EH (cell line): ENCODE data around the gene SUSD1.
"Not testable (repeated sequence)": the region's sequence is repeated elsewhere in the genome, so short reads cannot be mapped to it uniquely, and the experiment has no call there.

Experiments used
- DNase-seq: peaks from one replicate; pipeline ENCODE4 v3.0.0-alpha.2; 2015; ENCODE audit warnings: low read depth

Gene SUSD1

DNA sequence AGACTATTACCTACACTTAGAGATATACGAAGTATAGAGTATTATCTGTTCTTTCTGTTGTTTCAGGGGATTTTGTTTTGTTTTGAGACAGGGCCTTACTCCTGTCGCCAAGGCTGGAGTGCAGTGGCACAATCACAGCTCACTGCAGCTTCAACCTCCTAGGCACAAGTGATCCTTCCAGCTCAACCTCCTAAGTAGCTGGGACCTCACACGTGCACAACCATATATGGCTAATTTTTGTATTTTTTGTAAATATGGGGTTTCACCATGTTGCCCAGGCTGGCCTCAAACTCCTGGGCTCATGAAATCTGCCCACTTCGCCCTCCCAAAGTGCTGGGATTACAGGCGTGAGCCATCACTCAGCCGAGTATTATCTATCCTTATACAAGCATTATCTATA, 45.9 kb downstream of the SUSD1 start:
- DNase-seq: no peak

DNA sequence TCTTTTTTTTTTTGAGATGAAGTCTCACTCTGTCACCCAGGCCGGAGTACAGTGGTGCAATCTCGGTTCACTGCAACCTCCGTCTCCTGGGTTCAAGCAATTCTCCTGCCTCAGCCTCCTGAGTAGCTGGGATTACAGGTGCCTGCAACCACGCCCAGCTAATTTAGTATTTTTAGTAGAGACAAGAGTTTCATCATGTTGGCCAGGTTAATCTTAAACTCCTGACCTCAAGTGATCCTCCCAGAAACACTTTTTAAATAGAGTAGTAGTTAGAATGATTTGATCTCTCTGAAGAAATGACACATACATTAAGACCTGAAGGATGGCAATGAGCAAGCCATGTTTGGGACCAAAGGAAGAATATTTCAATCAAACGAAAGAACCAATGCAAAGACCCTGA, 46.7 kb downstream of the SUSD1 start:
- DNase-seq: not testable (repeated sequence)

GRCh38 chr9:112127281-112127680, 47.8 kb downstream of the SUSD1 start:
- no peak for DNase-seq

DNA sequence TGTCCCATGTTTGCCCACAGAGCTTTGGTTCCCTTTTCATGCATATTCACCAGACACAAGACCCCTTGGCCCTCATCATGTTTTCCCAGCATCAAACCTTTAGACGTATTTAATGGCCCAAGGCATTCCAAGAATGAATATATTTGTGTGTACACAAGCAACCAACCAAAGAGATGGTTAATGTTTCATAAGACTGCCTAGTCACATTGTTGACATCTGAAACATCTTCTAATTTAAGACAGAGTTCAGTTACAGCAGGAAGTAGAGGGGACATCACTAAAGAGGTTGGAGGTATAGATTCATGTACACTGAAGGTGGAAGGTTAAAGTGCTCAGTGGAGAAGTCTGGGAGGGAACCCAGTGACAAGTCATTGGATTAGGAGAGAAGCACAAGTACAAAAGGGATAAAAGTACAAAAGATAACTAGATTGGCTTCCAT, 49.1 kb downstream of the SUSD1 start:
- DNase-seq: peak; percentile 62

DNA sequence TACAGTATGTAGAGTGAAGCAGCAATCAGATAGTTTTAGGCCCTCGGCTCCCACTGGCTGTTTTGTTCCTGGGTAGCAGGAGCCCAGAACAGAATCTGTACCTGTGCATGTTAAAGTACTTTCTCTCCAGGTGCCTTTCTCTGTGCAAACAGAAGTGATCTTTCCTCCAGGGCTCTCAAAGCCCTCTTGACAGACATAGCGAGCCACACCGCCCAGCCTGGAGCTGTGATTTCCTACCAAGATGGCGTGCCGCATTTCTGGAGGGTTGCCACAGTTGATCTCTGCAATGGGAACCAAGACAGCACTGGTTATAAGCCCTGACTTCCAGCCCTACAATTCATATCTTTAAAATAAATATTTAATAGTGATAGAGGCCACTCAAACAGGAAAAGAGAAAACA, 50.9 kb downstream of the SUSD1 start:
- DNase-seq: no peak

- DNase-seq: no peak
Observed at GRCh38 chr9:112121633-112122032, 53.5 kb downstream of the SUSD1 start.

DNA sequence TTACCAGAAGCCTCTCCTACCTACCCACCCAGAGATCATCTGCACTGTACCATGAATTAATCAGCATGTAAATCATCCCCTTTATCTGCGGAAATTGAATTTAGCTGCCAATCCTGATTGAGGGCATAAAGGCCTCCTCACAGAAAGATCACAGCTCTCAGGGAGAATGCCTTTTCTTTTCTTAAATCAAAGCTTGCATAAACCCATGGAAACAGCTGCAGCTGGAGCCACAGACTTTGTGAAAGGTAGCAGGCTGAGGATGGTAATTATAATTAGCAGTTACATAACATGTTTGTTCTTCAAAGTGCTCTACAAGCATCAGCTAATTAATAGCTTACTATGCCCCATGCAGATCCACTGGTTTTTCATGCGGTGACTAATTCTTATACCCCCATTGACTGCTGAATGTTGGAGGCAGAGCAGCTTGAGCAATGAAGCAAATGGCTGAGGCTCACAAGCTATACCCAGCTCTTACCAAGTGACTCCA, 54.6 kb downstream of the SUSD1 start:
- DNase-seq: peak; percentile 7

DNA sequence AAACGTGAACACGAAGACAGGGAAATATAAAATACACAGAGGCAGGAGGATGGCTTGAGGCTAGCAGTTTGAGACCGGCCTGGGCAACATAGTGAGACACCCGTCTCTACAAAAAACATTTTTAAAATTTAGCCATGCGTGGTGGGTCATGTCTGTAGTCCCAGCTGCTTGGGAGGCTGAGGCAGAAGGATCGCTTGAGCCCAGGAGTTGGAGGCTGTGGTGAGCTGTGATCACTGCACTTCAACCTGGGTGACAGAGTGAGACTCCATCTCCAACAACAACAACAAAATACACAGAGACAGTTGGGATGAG, 55.1 kb downstream of the SUSD1 start:
- DNase-seq: no peak

- DNase-seq: no peak
Observed at GRCh38 chr9:112119225-112120029, 55.7 kb downstream of the SUSD1 start.

DNA sequence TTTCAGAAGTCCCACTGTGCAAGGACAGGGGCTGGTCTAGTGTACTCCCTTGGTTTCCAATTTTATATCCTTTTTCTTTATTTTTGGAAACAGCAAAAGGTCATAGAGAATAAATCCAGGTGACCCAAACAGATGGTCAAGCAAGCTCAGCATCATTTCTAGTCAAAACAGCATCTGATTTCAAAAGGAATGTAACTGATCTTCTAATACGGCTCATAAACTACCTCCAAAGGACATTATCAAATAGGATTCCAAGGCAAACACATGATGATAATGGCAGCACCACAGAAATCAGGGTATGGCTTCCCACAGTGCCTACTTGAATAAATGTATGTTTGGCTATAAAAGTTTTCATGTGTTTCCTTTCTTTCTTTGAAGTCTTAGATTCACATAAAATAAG, 57.1 kb downstream of the SUSD1 start:
- no peak for DNase-seq

DNA sequence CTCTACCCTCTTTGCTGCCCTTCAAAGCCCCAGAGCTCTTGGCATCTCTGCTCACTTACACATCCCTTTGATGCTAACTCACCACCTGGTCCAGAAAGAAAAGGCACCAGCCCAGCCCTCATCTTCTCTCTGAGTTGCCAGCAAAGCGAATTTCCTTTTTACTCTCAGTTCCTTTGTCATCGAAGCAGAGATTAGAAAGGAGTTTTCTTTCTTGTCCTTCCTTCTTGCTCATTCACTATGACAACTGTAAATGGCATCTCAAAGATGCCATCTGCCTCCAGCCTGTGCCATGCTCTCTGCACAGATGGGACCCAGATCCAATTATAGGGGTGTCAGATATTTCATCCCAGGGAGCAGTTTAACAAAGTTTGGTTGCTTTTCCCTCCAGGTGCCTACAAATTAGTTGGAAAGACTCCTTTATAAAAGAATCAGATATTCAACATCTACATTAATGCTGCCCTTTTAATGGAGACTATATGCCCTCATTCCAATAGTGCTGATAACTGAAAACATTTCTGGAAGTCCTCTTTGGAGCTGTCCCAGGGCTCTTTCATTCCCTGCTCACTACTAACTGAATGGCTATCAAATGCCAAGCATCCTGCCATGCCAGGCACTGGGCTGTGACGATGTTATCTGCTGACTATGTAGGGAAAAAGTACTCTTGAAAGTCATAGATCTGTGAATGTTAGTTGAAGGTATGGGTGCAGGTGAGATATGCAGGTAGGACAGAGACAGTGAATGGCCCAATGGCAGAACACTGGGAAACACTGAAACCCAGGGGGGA, 58.9 kb downstream of the SUSD1 start:
- peak; percentile 13 for DNase-seq

GRCh38 chr9:112115109-112115508, 60.0 kb downstream of the SUSD1 start:
- DNase-seq: no peak

- no peak for DNase-seq
Observed at GRCh38 chr9:112112941-112113681, 62.0 kb downstream of the SUSD1 start.

DNA sequence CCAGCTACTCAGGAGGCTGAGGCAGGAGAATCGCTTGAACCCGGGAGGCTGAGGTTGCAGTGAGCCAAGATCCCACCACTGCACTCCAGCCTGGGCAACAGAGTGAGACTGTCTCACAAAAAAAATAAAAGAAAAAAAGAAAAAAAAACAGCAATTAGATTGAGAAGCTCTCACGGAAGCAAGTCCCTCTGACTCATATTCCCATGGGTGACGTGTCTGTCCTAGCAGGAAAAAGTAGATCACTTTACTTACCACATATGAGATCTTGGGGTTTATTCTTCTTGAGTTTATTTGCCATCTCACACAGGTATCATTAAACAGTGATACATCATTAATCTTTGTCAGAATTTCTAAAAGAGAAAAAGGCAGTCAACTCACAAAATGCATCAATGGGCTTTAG, 62.6 kb downstream of the SUSD1 start:
- peak; percentile 91 for DNase-seq

GRCh38 chr9:112111461-112111860, 63.6 kb downstream of the SUSD1 start:
- no peak for DNase-seq

- DNase-seq: no peak
Observed at GRCh38 chr9:112110777-112111113, 64.4 kb downstream of the SUSD1 start.

GRCh38 chr9:112110094-112110776, 64.9 kb downstream of the SUSD1 start:
- no peak for DNase-seq

DNA sequence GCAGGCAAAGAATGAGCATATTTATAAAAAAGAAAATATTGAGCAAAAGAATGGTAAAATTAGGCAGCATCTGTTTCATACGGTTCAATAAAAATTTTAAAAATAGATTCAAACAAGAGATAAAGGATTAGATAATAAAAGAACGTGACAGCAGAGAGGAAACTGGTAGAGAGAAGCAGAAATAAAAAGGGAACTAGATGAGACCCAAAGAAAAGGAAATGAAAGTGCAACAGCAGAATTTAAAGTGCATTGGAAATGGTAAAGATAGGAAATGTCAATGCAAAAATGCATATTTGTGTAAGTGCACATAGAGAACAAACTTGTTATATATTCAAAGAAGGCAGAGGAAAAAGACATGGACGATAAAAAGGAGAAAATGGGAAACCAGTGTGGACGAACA, 70.2 kb downstream of the SUSD1 start:
- DNase-seq: no peak

- no peak for DNase-seq
Observed at GRCh38 chr9:112104401-112104800, 70.7 kb downstream of the SUSD1 start.

- DNase-seq: no peak
Observed at GRCh38 chr9:112103405-112103804, 71.7 kb downstream of the SUSD1 start.

DNA sequence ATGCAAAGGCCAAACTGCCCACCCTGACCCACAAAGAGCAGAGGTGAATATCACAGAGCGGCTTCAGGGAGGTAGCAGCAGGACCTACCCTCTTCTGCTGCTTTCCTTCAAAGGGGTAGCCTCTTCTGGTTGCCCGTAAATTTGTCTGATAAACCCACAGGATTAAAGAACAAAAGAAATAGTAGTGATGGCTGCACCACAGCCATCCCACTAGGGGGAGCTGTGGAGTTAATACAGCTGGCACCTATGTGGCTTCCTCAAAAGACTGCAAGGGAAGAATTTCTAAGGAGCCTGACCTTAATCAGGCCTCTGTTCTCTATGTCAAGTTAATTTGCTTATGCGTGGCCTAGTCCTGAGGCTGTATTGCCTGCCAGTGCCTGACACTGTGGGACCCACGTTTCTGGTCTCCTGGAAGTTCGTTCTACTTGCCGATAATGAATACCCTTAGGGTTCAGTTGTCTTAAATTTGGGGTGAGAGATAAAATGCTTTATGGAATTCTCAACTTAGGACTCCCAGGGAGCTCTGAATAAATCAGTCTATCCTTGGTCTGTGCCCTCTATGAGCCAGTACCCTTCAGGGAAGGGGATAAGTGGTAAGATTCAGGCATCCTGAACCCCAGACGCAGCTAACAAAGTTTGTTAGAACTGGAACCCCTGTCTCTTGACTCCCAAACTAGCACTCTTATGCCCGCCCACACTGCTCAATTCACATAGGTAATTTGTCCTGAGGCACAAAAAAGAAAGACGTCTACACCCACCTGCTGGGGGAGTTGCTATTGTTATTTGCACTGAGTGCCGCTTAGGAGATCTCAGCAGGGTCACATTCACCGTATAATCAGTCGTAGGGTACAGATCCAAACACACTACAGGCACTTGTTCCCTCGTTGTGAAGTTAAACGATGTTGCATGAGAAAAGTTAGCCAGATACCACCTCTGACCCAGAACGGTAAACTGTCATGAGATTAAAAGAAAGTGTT, 77.1 kb downstream of the SUSD1 start:
- DNase-seq: peak; percentile 79
